IMR-90 (cell line): ENCODE data around the gene TNS1. TPM values are rescaled to one million over a fixed set of nuclear protein-coding genes. Genes with fewer than 3 reads are reported as not detected.

Source experiments
- ATAC-seq: fragments of 200-7000 bp; cut with Tn5 transposase; 2 replicates; pipeline ENCODE4 v1.9.1; 2020; ENCODE audit warnings: low read depth, mild to moderate bottlenecking, moderate library complexity
- BruUV-seq: library from RNA; stranded (reverse); fragments of 400-500 nt; replicated peaks from 2 replicates; lab custom pipeline; 2021; lab: Mats Ljungman, UMichigan
- CTCF ChIA-PET: fragments of 300-600 bp; formaldehyde crosslinking; extraction: SDS; loops from one replicate; lab custom pipeline; 2021; ENCODE audit warnings: antibody characterized with exemption; lab: Yijun Ruan, JAX
- POLR2A ChIA-PET: fragments of 300-600 bp; sonication (Branson Sonifier 250); formaldehyde crosslinking; loops from one replicate; lab custom pipeline; 2022; ENCODE audit warnings: antibody characterized with exemption; ENCODE audit not compliant: unreplicated experiment; lab: Charles Lee
- DNase-seq: peaks from one replicate; pipeline ENCODE4 v3.0.0; 2013
- H2AFZ ChIP-seq: replicated peaks from 2 replicates; pipeline ENCODE3; 2013; ENCODE audit warnings: low read length, mild to moderate bottlenecking; ENCODE audit not compliant: poor library complexity
- H2AK5ac ChIP-seq: 2 replicates; pipeline ENCODE4 v1.6.1; 2013; ENCODE audit warnings: low read depth, low read length, inconsistent platforms
- H2AK9ac ChIP-seq: replicated peaks from 2 replicates; pipeline ENCODE3; 2013; ENCODE audit warnings: mild to moderate bottlenecking, low read depth, low read length, moderate library complexity; ENCODE audit not compliant: poor library complexity
- H2BK120ac ChIP-seq: 2 replicates; pipeline ENCODE4 v1.6.1; 2013; ENCODE audit warnings: low read depth, low read length, inconsistent platforms
- H2BK15ac ChIP-seq: 3 replicates; pipeline ENCODE4 v1.6.1; 2013; ENCODE audit warnings: low read depth, low read length, inconsistent platforms
- H2BK20ac ChIP-seq: 2 replicates; pipeline ENCODE4 v1.6.1; 2013; ENCODE audit warnings: low read depth, mild to moderate bottlenecking, inconsistent platforms, low read length, moderate library complexity
- H2BK5ac ChIP-seq: 2 replicates; pipeline ENCODE4 v1.6.1; 2013; ENCODE audit warnings: mild to moderate bottlenecking, low read depth, low read length, inconsistent platforms; ENCODE audit not compliant: poor library complexity, severe bottlenecking
- H3K14ac ChIP-seq: replicated peaks from 2 replicates; pipeline ENCODE4 v1.6.1; 2013; ENCODE audit warnings: low read depth, low read length, inconsistent platforms
- H3K18ac ChIP-seq: 2 replicates; pipeline ENCODE4 v1.6.1; 2013; ENCODE audit warnings: low read depth, low read length, control low read depth
- H3K23ac ChIP-seq: 2 replicates; pipeline ENCODE4 v1.6.1; 2013; ENCODE audit warnings: low read depth, low read length, inconsistent platforms
- H3K27ac ChIP-seq: 2 replicates; pipeline ENCODE4 v1.5.1; 2013; ENCODE audit warnings: mild to moderate bottlenecking, control low read depth, low read length; ENCODE audit not compliant: insufficient read depth
- H3K27me3 ChIP-seq: 2 replicates; pipeline ENCODE4 v1.6.1; 2013; ENCODE audit warnings: low read length; ENCODE audit not compliant: control insufficient read depth, insufficient read depth
- H3K36me3 ChIP-seq: 2 replicates; pipeline ENCODE4 v1.6.1; 2013; ENCODE audit warnings: low read length, mixed read lengths; ENCODE audit not compliant: control insufficient read depth, insufficient read depth
- H3K4ac ChIP-seq: 2 replicates; pipeline ENCODE4 v1.6.1; 2013; ENCODE audit warnings: low read depth, low read length, inconsistent platforms
- H3K4me1 ChIP-seq: 2 replicates; pipeline ENCODE4 v1.6.1; 2013; ENCODE audit warnings: low read length, mixed read lengths; ENCODE audit not compliant: control insufficient read depth, insufficient read depth
- H3K4me2 ChIP-seq: 2 replicates; pipeline ENCODE4 v1.6.1; 2013; ENCODE audit warnings: low read depth, mild to moderate bottlenecking, control low read depth, low read length, moderate library complexity
- H3K4me3 ChIP-seq: 2 replicates; pipeline ENCODE4 v1.5.1; 2013; ENCODE audit warnings: low read depth, mild to moderate bottlenecking, control low read depth, low read length, moderate library complexity; ENCODE audit not compliant: insufficient read depth
- H3K56ac ChIP-seq: 2 replicates; pipeline ENCODE4 v1.6.1; 2013; ENCODE audit warnings: low read length, inconsistent platforms; ENCODE audit not compliant: insufficient read depth; ENCODE audit errors: extremely low read depth
- H3K79me1 ChIP-seq, 2 experiments: 2 replicates each; pipeline ENCODE4 v1.6.1; 2013; ENCODE audit warnings: low read length in 2 of 2, inconsistent platforms in 1 of 2, low read depth in 1 of 2
- H3K9ac ChIP-seq: 2 replicates; pipeline ENCODE4 v1.6.1; 2013; ENCODE audit warnings: low read depth, low read length, control low read depth
- H3K9me1 ChIP-seq: 2 replicates; pipeline ENCODE4 v1.6.1; 2013; ENCODE audit warnings: low read length, inconsistent platforms; ENCODE audit not compliant: insufficient read depth
- H3K9me3 ChIP-seq: 2 replicates; pipeline ENCODE4 v1.6.1; 2013; ENCODE audit warnings: low read length; ENCODE audit not compliant: control insufficient read depth, insufficient read depth
- H4K20me1 ChIP-seq: 2 replicates; pipeline ENCODE4 v1.6.1; 2013; ENCODE audit warnings: low read length, inconsistent platforms; ENCODE audit not compliant: insufficient read depth
- H4K5ac ChIP-seq: 2 replicates; pipeline ENCODE4 v1.6.1; 2013; ENCODE audit warnings: mild to moderate bottlenecking, low read depth, low read length, control low read depth
- H4K8ac ChIP-seq, 2 experiments: 2 replicates each; pipeline ENCODE4 v1.6.1; 2013; ENCODE audit warnings: low read depth in 2 of 2, low read length in 2 of 2, control low read depth in 1 of 2, inconsistent platforms in 1 of 2
- H4K91ac ChIP-seq: 2 replicates; pipeline ENCODE4 v1.6.1; 2013; ENCODE audit warnings: low read depth, low read length, inconsistent platforms; ENCODE audit not compliant: insufficient read depth
- BHLHE40 ChIP-seq: fragments of 150-350 bp; IDR thresholded peaks from 2 replicates; pipeline ENCODE4 v1.6.1; 2016; ENCODE audit warnings: mild to moderate bottlenecking, low read depth, low read length
- POLR2A ChIP-seq: IDR thresholded peaks from 2 replicates; pipeline ENCODE4 v1.6.1; 2012; ENCODE audit warnings: mild to moderate bottlenecking, low read depth, low read length
- RAD21 ChIP-seq: IDR thresholded peaks from 2 replicates; pipeline ENCODE4 v1.6.1; 2012; ENCODE audit warnings: low read length, improper control_type of control experiment
- RCOR1 ChIP-seq: IDR thresholded peaks from 2 replicates; pipeline ENCODE4 v1.6.1; 2012; ENCODE audit warnings: mild to moderate bottlenecking, low read length, improper control_type of control experiment; ENCODE audit not compliant: insufficient replicate concordance
- SMC3 ChIP-seq: fragments of 150-350 bp; IDR thresholded peaks from 2 replicates; pipeline ENCODE4 v1.6.1; 2016; ENCODE audit warnings: low read depth, mild to moderate bottlenecking, antibody characterized with exemption, low read length, moderate library complexity
- WGBS, 2 experiments: methylation state at CpG; one replicate each; pipeline versions ENCODE4 v1.1.5 to v1.1.7; 2013; ENCODE audit warnings: missing lambda C conversion rate in 2 of 2; ENCODE audit not compliant: insufficient read length in 1 of 2; ENCODE audit errors: extremely low coverage in 2 of 2; 5-methylcytosine and 5-hydroxymethylcytosine counted together
- dilution Hi-C: fragments of 300-500 bp; cut with HindIII; formaldehyde crosslinking; loops from one replicate; pipeline ENCODE4 v1.14.3; 2018; ENCODE audit warnings: low sequenced_read_pairs; ENCODE audit not compliant: unreplicated experiment
- in situ Hi-C: fragments of 300-500 bp; cut with MboI; formaldehyde crosslinking; loops from 3 replicates; pipeline ENCODE4 v1.14.3; 2019; ENCODE audit warnings: low sequenced_read_pairs, inconsistent platforms, mixed read lengths
- intact Hi-C: fragments of 100-400 bp; cut with micrococcal nuclease; formaldehyde crosslinking; loops from 2 replicates; pipeline ENCODE4 v1.10.0; 2022
- polyA plus RNA-seq, 3 experiments: library from polyadenylated mRNA; depleted of rRNA; stranded (reverse); fragments of >200 nt; gene quantifications; 2 replicates each; pipeline ENCODE4 v1.2.3, GENCODE V29; 2012; ENCODE audit warnings: low replicate concordance in 1 of 3
- total RNA-seq: library from RNA; depleted of rRNA; stranded (reverse); fragments of >200 nt; gene quantifications from 2 replicates; pipeline ENCODE4 v1.2.3, GENCODE V29; 2012
- TF ChIP-seq, protein P1 (sequence below): conservative IDR thresholded peaks from 2 replicates; pipeline ENCODE4 v1.5.1; 2012; ENCODE audit warnings: mild to moderate bottlenecking, low read depth, low read length, improper control_type of control experiment

Gene TNS1
- total and polyA plus RNA-seq, 2 of the 4 experiments (the other 2 are of a cell fraction): 41.1 to 45.2 TPM

DNA sequence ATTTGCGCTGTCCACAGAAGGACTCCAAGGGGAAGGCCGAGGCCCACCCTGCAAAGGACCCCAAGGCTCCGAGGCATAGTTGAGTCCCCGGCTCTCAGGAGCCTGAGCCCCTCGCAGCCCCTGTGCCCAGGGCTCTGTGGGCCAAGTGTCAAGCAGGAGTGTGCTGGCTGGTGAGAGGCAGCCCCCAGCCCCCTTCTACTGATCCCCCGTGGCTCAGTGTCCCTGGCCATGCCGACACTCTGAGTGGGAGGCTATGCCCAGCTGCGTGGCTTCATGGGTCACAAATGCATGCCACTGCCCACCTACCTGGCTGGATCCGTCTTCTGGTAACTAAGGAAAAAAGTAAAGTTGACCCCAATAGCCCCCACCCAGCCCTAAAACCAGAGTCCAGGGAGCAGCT lies 172.7 kb downstream of the TNS1 start:
- POLR2A ChIA-PET: interaction anchor here (0.7 kb wide), 1 partner anchor 18 kb away, joined by 4 read pairs; no protein-coding TSS in a partner anchor
- Histone ChIP-seq H4K8ac (no peak overlapping the region), H4K91ac (no peak overlapping the region), H3K18ac (no peak overlapping the region), H4K20me1 (peaks cover 9% of the 10 kb centered on the region), H3K4ac (no peak overlapping the region), H3K9ac (no peak overlapping the region), H2BK120ac (no peak overlapping the region), H2BK20ac (no peak overlapping the region), H3K27me3 (no peaks in the 10 kb centered on the region), H3K36me3 (peaks cover 64% of the 10 kb centered on the region), H3K27ac (no peak overlapping the region), H3K56ac (no peak overlapping the region), H3K9me3 (no peaks in the 10 kb centered on the region), H3K14ac (no peak overlapping the region), H4K5ac (no peak overlapping the region), H2AK9ac (no peak overlapping the region), H2AFZ (no peak overlapping the region), H3K4me2 (no peak overlapping the region), H3K4me1 (peaks cover 2% of the 10 kb centered on the region; the same call in 1 of the 2 replicates), H3K79me1 (peaks cover 26 to 28% of the 10 kb centered on the region in 2 experiments), H2BK15ac (no peak overlapping the region), H3K9me1 (peaks cover 8% of the 10 kb centered on the region; the same call in 1 of the 2 replicates), H2BK5ac (no peak overlapping the region), H3K4me3 (no peak overlapping the region), H3K23ac (no peak overlapping the region), H2AK5ac (no peak overlapping the region)
- ATAC-seq (no peak), DNase-seq (no peak)
- no TSS peak for BruUV-seq
- intact Hi-C loops (no loop called here), in situ Hi-C loops (no loop called here), dilution Hi-C loops (no loop called here)
- no peak for TF ChIP-seq RCOR1
- TF ChIP-seq BHLHE40: no peak
- TF ChIP-seq, protein P1, sequence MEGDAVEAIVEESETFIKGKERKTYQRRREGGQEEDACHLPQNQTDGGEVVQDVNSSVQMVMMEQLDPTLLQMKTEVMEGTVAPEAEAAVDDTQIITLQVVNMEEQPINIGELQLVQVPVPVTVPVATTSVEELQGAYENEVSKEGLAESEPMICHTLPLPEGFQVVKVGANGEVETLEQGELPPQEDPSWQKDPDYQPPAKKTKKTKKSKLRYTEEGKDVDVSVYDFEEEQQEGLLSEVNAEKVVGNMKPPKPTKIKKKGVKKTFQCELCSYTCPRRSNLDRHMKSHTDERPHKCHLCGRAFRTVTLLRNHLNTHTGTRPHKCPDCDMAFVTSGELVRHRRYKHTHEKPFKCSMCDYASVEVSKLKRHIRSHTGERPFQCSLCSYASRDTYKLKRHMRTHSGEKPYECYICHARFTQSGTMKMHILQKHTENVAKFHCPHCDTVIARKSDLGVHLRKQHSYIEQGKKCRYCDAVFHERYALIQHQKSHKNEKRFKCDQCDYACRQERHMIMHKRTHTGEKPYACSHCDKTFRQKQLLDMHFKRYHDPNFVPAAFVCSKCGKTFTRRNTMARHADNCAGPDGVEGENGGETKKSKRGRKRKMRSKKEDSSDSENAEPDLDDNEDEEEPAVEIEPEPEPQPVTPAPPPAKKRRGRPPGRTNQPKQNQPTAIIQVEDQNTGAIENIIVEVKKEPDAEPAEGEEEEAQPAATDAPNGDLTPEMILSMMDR: no peak
- TF ChIP-seq RAD21: no peak
- TF ChIP-seq SMC3: no peak
- no peak for TF ChIP-seq POLR2A
- 100% methylated on average over 4 of the region's 9 CpGs; no CpG with 5 or more reads in 1 of the 2 experiments for WGBS, 2 experiments
- CTCF ChIA-PET: no interaction called here
